NCI-H1417 (cell line): ENCODE results near the gene CHST9.
"Not testable (repeated sequence)": the region's sequence is repeated elsewhere in the genome, so short reads cannot be mapped to it uniquely, and the experiment has no call there.

ENCODE experiments used
- DNase-seq, 3 experiments: peaks; one replicate each; lab custom pipeline; 2025; lab: John Stamatoyannopoulos, UW

Gene CHST9

GRCh38 chr18:27005589-27005988, 179.5 kb downstream of the CHST9 start:
- DNase-seq, result peak in 2 of 3 experiments; percentile 7 to 47

- DNase-seq, result peak in 2 of 3 experiments; percentile 7 to 55
These were observed 180.9 kb downstream of the CHST9 start for GRCh38 chr18:27004056-27004829.

- no peak for DNase-seq
These were observed 185.3 kb downstream of the CHST9 start for GRCh38 chr18:26999797-27000196.

- DNase-seq, result no peak
These were observed 191.5 kb downstream of the CHST9 start for GRCh38 chr18:26993568-26993967.

- DNase-seq, result peak in 1 of 3 experiments; percentile 15
These were observed 192.2 kb downstream of the CHST9 start for GRCh38 chr18:26992926-26993325.

GRCh38 chr18:26989842-26990241, 195.3 kb downstream of the CHST9 start:
- no peak for DNase-seq

- DNase-seq, result peak; percentile 33 to 99 (median 94)
These were observed 203.6 kb downstream of the CHST9 start for GRCh38 chr18:26981360-26982082.

- no peak for DNase-seq
These were observed 206.2 kb downstream of the CHST9 start for GRCh38 chr18:26978812-26979341.

- DNase-seq, result no peak
These were observed 207.3 kb downstream of the CHST9 start for GRCh38 chr18:26977781-26978180.

- no peak for DNase-seq
These were observed 208.9 kb downstream of the CHST9 start for GRCh38 chr18:26976206-26976605.

- not testable (repeated sequence) for DNase-seq
These were observed 212.6 kb downstream of the CHST9 start for GRCh38 chr18:26972549-26972948.

- DNase-seq, result no peak
These were observed 213.7 kb downstream of the CHST9 start for GRCh38 chr18:26971409-26971808.

GRCh38 chr18:26970637-26971036, 214.5 kb downstream of the CHST9 start:
- no peak for DNase-seq

- no peak for DNase-seq
These were observed 219.9 kb downstream of the CHST9 start for GRCh38 chr18:26965206-26965605.

GRCh38 chr18:26963292-26963691, 221.8 kb downstream of the CHST9 start:
- DNase-seq, result peak in 1 of 3 experiments; percentile 51

GRCh38 chr18:26961839-26962238, 223.3 kb downstream of the CHST9 start:
- DNase-seq, result no peak

- no peak for DNase-seq
These were observed 224.2 kb downstream of the CHST9 start for GRCh38 chr18:26960911-26961310.

- peak in 2 of 3 experiments; percentile 28 to 70 for DNase-seq
These were observed 228.2 kb downstream of the CHST9 start for GRCh38 chr18:26956863-26957262.

- DNase-seq, result no peak
These were observed 236.4 kb downstream of the CHST9 start for GRCh38 chr18:26948703-26949102.

GRCh38 chr18:26943906-26944305, 241.2 kb downstream of the CHST9 start:
- DNase-seq, result no peak

- DNase-seq, result peak in 2 of 3 experiments; percentile 32 to 74
These were observed 243.5 kb downstream of the CHST9 start for GRCh38 chr18:26941584-26941983.

GRCh38 chr18:26940744-26941398, 244.2 kb downstream of the CHST9 start:
- no peak for DNase-seq
